ENCODE measurements around the gene RASGRF1. TPM values are rescaled to one million over a fixed set of nuclear protein-coding genes. Genes with fewer than 3 reads are reported as not detected.
"Not testable (repeated sequence)": the region's sequence is repeated elsewhere in the genome, so short reads cannot be mapped to it uniquely, and the experiment has no call there.

RASGRF1 gene
- total and polyA plus RNA-seq, 2 experiments from 2014 or later: 0.06 TPM; not detected in 1

DNA sequence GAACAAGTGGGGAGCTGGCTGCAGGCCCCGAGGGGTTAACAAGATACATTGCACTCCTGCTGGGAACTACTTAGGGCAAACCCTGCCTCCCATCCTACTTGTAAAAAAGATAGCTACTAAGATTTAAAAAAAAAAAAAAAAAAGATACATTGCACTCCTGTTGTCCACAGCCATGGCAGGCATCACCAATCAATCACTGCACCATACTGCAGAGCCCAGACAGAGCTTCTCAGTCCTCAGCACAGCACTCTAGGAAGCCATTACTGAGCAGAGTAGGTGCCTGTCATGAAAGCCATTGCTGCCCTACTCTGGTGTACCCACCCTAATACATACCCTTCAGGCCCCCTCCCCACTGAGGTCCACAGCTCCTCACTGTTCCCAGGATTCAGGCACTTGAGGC is 64.8 kb downstream of the RASGRF1 start:
- Histone ChIP-seq H3K27ac (no peak overlapping the region), H3K36me3 (no peaks in the 10 kb centered on the region), H3K27me3 (no peaks in the 10 kb centered on the region), H3K4me3 (no peak overlapping the region), H3K4me1 (ENCODE audit: low read depth) (no peaks in the 10 kb centered on the region), H3K9me3 (ENCODE audit: low read depth) (no peaks in the 10 kb centered on the region)
- TF ChIP-seq, protein P1, sequence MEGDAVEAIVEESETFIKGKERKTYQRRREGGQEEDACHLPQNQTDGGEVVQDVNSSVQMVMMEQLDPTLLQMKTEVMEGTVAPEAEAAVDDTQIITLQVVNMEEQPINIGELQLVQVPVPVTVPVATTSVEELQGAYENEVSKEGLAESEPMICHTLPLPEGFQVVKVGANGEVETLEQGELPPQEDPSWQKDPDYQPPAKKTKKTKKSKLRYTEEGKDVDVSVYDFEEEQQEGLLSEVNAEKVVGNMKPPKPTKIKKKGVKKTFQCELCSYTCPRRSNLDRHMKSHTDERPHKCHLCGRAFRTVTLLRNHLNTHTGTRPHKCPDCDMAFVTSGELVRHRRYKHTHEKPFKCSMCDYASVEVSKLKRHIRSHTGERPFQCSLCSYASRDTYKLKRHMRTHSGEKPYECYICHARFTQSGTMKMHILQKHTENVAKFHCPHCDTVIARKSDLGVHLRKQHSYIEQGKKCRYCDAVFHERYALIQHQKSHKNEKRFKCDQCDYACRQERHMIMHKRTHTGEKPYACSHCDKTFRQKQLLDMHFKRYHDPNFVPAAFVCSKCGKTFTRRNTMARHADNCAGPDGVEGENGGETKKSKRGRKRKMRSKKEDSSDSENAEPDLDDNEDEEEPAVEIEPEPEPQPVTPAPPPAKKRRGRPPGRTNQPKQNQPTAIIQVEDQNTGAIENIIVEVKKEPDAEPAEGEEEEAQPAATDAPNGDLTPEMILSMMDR (IDR thresholded peaks at IDR 0.05; ENCODE audit: low read depth, low read length): no peak
- no peak for DNase-seq (ENCODE audit: low read depth in 1 of 2, low spot score in 1 of 2)

DNA sequence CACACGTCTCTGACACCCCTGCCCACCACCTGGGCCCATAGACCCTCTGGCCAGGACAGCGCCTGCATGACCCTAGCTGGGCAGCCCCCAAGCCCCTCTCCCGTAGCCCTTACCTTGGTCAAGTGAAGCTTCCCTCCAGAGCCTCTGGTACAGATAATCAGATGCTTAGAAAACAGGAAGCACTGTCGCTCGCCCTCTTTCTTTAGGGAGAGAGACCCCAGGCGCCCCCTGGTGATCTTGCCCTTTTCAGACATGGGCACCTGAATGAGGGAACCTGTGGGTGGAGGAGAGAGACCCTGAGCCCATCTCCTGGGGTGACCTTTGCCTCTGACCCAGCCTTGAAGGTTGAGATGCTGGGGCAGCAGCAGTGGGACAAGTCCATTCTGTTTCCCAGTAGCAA is 65.4 kb downstream of the RASGRF1 start:
- no peak overlapping the region for H3K4me3 ChIP-seq
- H3K9me3 ChIP-seq (ENCODE audit: low read depth): no peaks in the 10 kb centered on the region
- no peaks in the 10 kb centered on the region for H3K36me3 ChIP-seq
- no peaks in the 10 kb centered on the region for H3K27me3 ChIP-seq
- DNase-seq (ENCODE audit: low read depth in 1 of 2, low spot score in 1 of 2): peak in 1 of 2 donors; percentile 14
- no peaks in the 10 kb centered on the region for H3K4me1 ChIP-seq (ENCODE audit: low read depth)
- no peak overlapping the region for H3K27ac ChIP-seq
- TF ChIP-seq, protein P1 (IDR thresholded peaks at IDR 0.05; ENCODE audit: low read depth, low read length): peak; percentile 23

DNA sequence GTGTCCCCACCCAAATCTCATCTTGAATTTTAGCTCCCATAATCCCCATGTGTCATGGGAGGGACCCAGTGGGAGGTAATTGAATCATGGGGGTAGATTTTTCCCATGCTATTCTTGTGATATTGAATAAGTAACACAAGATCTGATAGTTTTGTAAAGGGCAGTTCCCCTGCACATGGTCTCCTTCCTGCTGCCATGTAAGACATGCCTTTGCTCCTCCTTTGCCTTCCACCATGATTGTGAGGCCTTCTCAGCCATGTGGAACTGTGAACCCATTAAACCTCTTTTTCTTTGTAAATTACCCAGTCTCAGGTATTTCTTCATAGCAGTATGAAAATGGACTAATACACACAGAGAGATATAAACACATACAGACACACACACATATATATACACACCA is 66.1 kb downstream of the RASGRF1 start:
- H3K9me3 ChIP-seq (ENCODE audit: low read depth); H3K36me3 ChIP-seq; H3K4me1 ChIP-seq (ENCODE audit: low read depth); H3K27ac ChIP-seq; H3K27me3 ChIP-seq; DNase-seq (ENCODE audit: low read depth in 1 of 2, low spot score in 1 of 2); H3K4me3 ChIP-seq: not testable (repeated sequence)

DNA sequence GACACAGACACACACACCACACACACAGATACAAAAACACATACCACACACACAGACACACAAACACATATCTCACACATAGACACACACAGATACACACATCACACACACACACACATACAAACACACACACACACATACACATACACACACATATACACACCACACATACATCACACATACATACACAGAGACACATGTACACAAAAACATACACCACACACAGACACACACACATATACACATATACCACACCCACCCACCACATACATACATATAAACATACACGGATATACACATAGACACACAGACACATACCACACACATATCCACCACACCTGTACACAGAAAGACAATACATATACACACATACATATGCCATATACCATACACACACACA is 66.7 kb downstream of the RASGRF1 start:
- H3K36me3 ChIP-seq: no peaks in the 10 kb centered on the region
- no peak overlapping the region for H3K27ac ChIP-seq
- TF ChIP-seq, protein P1 (IDR thresholded peaks at IDR 0.05; ENCODE audit: low read depth, low read length): no peak
- H3K4me3 ChIP-seq: no peak overlapping the region
- no peak for DNase-seq (ENCODE audit: low read depth in 1 of 2, low spot score in 1 of 2)
- no peaks in the 10 kb centered on the region for H3K4me1 ChIP-seq (ENCODE audit: low read depth)
- no peaks in the 10 kb centered on the region for H3K9me3 ChIP-seq (ENCODE audit: low read depth)
- no peaks in the 10 kb centered on the region for H3K27me3 ChIP-seq

DNA sequence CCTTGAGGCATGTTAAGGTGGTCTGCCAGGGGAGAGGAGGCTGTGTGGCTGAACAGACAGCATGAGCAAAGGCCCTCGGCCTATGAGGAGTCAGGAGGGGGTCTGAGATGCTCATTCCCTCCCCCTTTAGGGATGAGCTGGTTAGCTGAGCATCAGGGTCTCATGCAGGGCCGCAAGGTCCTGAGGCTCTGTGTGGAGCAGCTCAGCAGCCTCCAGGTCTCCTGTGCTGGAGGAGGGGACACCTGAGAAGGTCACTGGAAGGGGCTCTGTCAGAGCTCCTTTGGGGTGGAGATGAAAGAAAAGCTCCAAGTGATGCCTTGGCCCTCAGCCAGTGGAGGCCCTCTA is 67.1 kb downstream of the RASGRF1 start:
- no peak overlapping the region for H3K4me3 ChIP-seq
- no peaks in the 10 kb centered on the region for H3K9me3 ChIP-seq (ENCODE audit: low read depth)
- TF ChIP-seq, protein P1 (IDR thresholded peaks at IDR 0.05; ENCODE audit: low read depth, low read length): no peak
- H3K27me3 ChIP-seq: no peaks in the 10 kb centered on the region
- no peaks in the 10 kb centered on the region for H3K4me1 ChIP-seq (ENCODE audit: low read depth)
- no peak for DNase-seq (ENCODE audit: low read depth in 1 of 2, low spot score in 1 of 2)
- no peak overlapping the region for H3K27ac ChIP-seq
- no peaks in the 10 kb centered on the region for H3K36me3 ChIP-seq

DNA sequence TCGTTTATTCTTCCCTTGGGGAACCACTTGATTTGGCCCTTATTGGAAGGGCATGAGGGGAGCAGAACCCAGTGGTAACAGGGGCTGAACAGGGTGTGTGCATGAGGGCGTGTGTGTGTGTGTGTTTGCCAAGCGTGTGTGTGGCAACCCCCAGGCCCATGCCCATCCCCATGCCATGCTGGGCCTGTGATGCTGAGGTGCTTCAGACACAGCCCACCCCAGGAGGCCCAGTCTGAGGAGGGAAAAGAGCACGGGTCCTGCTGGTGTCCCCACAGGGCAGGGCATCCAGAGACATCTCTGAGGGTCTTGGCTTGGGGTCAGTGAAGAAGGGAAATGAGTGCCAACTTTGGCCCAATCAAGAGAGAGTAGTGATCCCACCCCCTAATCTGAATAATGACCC is 71.6 kb downstream of the RASGRF1 start:
- TF ChIP-seq, protein P1 (IDR thresholded peaks at IDR 0.05; ENCODE audit: low read depth, low read length): no peak
- DNase-seq (ENCODE audit: low read depth in 1 of 2, low spot score in 1 of 2): no peak
- H3K4me1 ChIP-seq (ENCODE audit: low read depth): no peaks in the 10 kb centered on the region
- H3K9me3 ChIP-seq (ENCODE audit: low read depth): no peaks in the 10 kb centered on the region
- H3K4me3 ChIP-seq: no peak overlapping the region
- H3K27ac ChIP-seq: no peak overlapping the region
- no peaks in the 10 kb centered on the region for H3K36me3 ChIP-seq
- H3K27me3 ChIP-seq: no peaks in the 10 kb centered on the region
